Ishikawa (cell line): ENCODE data around the gene CSPG4.

ENCODE experiments used
- CEBPB ChIP-seq: IDR thresholded peaks from 2 replicates; pipeline ENCODE4 v1.6.1; 2012
- EGR1 ChIP-seq: IDR thresholded peaks from 2 replicates; pipeline ENCODE4 v1.6.1; 2012
- EP300 ChIP-seq: IDR thresholded peaks from 2 replicates; pipeline ENCODE4 v1.6.1; 2012; ENCODE audit warnings: borderline replicate concordance
- FOXM1 ChIP-seq: IDR thresholded peaks from 2 replicates; pipeline ENCODE4 v1.6.1; 2012; ENCODE audit warnings: low read depth, borderline replicate concordance
- MAX ChIP-seq: IDR thresholded peaks from 2 replicates; pipeline ENCODE4 v1.6.1; 2012
- RAD21 ChIP-seq: IDR thresholded peaks from 2 replicates; pipeline ENCODE4 v1.6.1; 2012; ENCODE audit warnings: low read depth
- TAF1 ChIP-seq: IDR thresholded peaks from 2 replicates; pipeline ENCODE4 v1.6.1; 2012; ENCODE audit warnings: low read depth, mild to moderate bottlenecking
- TCF12 ChIP-seq: IDR thresholded peaks from 2 replicates; pipeline ENCODE4 v1.6.1; 2012; ENCODE audit warnings: low read depth
- YY1 ChIP-seq: IDR thresholded peaks from 2 replicates; pipeline ENCODE4 v1.6.1; 2012; ENCODE audit warnings: low read depth
- ZBTB7A ChIP-seq: IDR thresholded peaks from 2 replicates; pipeline ENCODE4 v1.6.1; 2012; ENCODE audit warnings: low read depth
- TF ChIP-seq, protein P1 (sequence below): IDR thresholded peaks from 2 replicates; pipeline ENCODE4 v1.6.1; 2012; ENCODE audit warnings: low read depth, mild to moderate bottlenecking

DNA sequence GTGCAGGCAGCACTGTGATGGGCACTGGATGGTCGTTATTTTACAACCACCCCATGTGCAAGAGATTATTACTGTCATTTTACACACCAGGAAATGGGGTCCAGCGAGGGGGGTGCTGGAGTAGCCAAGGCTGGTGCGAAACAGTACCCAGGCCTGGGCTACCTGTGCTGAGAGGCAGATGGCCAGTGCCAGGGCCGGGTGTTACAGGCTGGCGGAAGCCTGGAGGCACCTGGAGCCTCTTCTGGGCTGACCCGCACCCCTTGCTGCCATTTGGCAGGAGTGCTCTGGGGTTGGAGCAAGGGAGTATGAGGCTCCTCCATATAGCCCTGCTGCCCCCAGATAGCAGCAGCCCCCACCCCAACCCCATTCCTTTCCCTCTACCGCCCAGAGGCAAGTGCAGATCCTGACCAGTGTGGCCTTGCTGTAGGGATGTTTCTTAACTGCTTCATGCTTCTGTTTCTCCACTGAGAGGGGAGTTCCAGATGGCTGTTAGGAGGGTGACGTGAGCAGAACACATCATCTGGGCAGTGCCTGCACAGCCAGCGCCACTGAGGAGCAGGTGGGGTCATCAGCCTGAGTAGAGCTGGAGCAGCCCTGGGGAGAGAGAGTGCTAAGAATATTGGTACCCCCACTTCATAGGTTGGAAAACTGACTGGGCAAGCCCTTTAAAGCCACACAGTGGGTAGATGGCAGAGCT is 49.7 kb downstream of the CSPG4 start:
- TF ChIP-seq TAF1, result no peak
- TF ChIP-seq, protein P1, sequence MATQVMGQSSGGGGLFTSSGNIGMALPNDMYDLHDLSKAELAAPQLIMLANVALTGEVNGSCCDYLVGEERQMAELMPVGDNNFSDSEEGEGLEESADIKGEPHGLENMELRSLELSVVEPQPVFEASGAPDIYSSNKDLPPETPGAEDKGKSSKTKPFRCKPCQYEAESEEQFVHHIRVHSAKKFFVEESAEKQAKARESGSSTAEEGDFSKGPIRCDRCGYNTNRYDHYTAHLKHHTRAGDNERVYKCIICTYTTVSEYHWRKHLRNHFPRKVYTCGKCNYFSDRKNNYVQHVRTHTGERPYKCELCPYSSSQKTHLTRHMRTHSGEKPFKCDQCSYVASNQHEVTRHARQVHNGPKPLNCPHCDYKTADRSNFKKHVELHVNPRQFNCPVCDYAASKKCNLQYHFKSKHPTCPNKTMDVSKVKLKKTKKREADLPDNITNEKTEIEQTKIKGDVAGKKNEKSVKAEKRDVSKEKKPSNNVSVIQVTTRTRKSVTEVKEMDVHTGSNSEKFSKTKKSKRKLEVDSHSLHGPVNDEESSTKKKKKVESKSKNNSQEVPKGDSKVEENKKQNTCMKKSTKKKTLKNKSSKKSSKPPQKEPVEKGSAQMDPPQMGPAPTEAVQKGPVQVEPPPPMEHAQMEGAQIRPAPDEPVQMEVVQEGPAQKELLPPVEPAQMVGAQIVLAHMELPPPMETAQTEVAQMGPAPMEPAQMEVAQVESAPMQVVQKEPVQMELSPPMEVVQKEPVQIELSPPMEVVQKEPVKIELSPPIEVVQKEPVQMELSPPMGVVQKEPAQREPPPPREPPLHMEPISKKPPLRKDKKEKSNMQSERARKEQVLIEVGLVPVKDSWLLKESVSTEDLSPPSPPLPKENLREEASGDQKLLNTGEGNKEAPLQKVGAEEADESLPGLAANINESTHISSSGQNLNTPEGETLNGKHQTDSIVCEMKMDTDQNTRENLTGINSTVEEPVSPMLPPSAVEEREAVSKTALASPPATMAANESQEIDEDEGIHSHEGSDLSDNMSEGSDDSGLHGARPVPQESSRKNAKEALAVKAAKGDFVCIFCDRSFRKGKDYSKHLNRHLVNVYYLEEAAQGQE, result no peak
- TF ChIP-seq YY1, result no peak
- TF ChIP-seq FOXM1, result no peak
- TF ChIP-seq EP300, result no peak
- TF ChIP-seq RAD21, result no peak
- no peak for TF ChIP-seq MAX
- TF ChIP-seq EGR1, result no peak
- TF ChIP-seq ZBTB7A, result no peak
- no peak for TF ChIP-seq CEBPB
- no peak for TF ChIP-seq TCF12
